ENCODE results near the gene MAPRE2. TPM values are rescaled to one million over a fixed set of nuclear protein-coding genes. Genes with fewer than 3 reads are reported as not detected.

Gene MAPRE2
- total RNA-seq, 1 donor from 2014 or later, result 53.8 TPM

DNA sequence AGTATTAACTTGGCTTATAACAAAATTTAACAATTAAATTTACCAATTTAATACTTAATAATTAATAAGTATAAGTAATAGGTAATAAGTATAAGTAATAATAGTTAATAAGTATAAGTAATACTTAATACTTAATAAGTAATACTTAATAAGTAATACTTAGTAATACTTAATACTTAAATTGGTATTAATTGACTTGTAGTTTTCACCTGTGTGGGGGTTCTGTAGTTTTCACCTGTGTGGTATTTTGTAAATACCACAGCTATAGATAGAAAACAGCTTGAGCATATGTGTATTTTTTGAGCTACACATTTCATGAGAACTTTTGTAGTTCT, 55.4 kb downstream of the MAPRE2 start:
- H3K27ac Mint-ChIP-seq, result peak overlapping the region; percentile 42
- ATAC-seq (ENCODE audit: low read depth), result no peak
- H3K9me3 Mint-ChIP-seq, result no peaks in the 10 kb centered on the region
- no peak for DNase-seq
- H3K27me3 Mint-ChIP-seq, result no peaks in the 10 kb centered on the region
- TF ChIP-seq, protein P1, sequence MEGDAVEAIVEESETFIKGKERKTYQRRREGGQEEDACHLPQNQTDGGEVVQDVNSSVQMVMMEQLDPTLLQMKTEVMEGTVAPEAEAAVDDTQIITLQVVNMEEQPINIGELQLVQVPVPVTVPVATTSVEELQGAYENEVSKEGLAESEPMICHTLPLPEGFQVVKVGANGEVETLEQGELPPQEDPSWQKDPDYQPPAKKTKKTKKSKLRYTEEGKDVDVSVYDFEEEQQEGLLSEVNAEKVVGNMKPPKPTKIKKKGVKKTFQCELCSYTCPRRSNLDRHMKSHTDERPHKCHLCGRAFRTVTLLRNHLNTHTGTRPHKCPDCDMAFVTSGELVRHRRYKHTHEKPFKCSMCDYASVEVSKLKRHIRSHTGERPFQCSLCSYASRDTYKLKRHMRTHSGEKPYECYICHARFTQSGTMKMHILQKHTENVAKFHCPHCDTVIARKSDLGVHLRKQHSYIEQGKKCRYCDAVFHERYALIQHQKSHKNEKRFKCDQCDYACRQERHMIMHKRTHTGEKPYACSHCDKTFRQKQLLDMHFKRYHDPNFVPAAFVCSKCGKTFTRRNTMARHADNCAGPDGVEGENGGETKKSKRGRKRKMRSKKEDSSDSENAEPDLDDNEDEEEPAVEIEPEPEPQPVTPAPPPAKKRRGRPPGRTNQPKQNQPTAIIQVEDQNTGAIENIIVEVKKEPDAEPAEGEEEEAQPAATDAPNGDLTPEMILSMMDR (IDR thresholded peaks at IDR 0.05), result no peak
- ChIA-PET CTCF (interaction anchor here (0.7 to 2.0 kb wide), 6 partner anchors 8 to 50 kb away, joined by 3 to 9 read pairs (median 4); no protein-coding TSS in a partner anchor), POLR2A (interaction anchor here (0.7 to 5.0 kb wide), 4 partner anchors 54 to 144 kb away, joined by 3 to 28 read pairs (median 8); partner anchors contain the start of genes MAPRE2 and ZNF397)
- H3K4me1 Mint-ChIP-seq, result peaks cover 35% of the 10 kb centered on the region
- H3K36me3 Mint-ChIP-seq (ENCODE audit: low read depth), result peaks cover 53% of the 10 kb centered on the region
- no peak overlapping the region for H3K4me3 Mint-ChIP-seq
- intact Hi-C loops (cut with micrococcal nuclease), result loop anchor here (1.0 to 2.0 kb wide), 4 partner anchors 14 to 63 kb away; partner anchors contain the start of gene MAPRE2

DNA sequence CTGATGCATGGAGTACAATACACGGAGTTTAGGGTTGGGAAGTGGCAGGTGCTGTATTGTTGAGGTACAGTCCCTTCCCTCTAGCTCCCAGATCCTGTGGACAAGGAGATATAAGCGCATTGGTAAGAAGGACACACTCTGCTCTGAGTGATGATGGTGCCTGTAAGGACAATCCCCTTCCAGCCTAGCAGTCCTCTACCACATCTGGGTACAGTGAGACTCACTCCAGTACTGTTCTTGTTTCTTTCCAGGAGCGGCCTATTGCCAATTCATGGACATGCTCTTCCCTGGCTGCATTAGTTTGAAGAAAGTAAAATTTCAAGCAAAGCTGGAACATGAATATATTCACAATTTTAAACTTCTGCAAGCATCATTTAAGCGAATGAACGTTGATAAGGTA, 56.0 kb downstream of the MAPRE2 start:
- Mint-ChIP-seq H3K4me3 (no peak overlapping the region), H3K27me3 (no peaks in the 10 kb centered on the region), H3K4me1 (peaks cover 35% of the 10 kb centered on the region), H3K36me3 (ENCODE audit: low read depth) (peaks cover 54% of the 10 kb centered on the region), H3K9me3 (no peaks in the 10 kb centered on the region), H3K27ac (peak overlapping the region; percentile 42)
- intact Hi-C loops (cut with micrococcal nuclease), result loop anchor here (2.0 kb wide), 2 partner anchors 14 to 46 kb away; no protein-coding TSS in a partner anchor
- TF ChIP-seq, protein P1 (IDR thresholded peaks at IDR 0.05), result no peak
- DNase-seq (no peak), ATAC-seq (ENCODE audit: low read depth) (no peak)
- ChIA-PET CTCF (interaction anchor here (0.9 to 2.0 kb wide), 5 partner anchors 12 to 50 kb away, joined by 3 to 9 read pairs (median 4); no protein-coding TSS in a partner anchor), POLR2A (interaction anchor here (1.4 to 5.0 kb wide), 2 partner anchors 57 to 67 kb away, joined by 11 to 28 read pairs; partner anchors contain the start of gene MAPRE2)

DNA sequence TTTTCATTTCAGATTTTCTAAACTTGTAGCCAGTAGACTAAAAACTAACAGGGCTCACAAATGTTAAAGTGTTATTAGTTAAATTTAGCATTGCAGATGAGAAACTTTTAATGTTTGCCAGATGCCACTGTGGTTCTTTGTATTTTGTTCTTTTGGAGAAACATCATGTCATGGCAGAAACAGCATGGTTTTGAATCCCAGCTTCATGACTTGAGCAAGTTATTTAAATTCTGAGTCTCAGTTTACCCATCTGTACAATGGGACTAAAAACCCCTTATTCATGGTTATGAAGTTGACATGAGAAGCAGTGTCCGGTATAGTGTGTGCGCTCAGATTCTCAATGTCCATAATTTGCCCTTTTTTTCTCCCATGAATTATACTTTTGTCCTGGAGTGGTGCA, 56.5 kb downstream of the MAPRE2 start:
- peaks cover 31% of the 10 kb centered on the region for H3K4me1 Mint-ChIP-seq
- DNase-seq (no peak), ATAC-seq (ENCODE audit: low read depth) (no peak)
- intact Hi-C loops (cut with micrococcal nuclease), result loop anchor here (2.0 kb wide), 2 partner anchors 15 to 47 kb away; no protein-coding TSS in a partner anchor
- H3K27me3 Mint-ChIP-seq, result no peaks in the 10 kb centered on the region
- POLR2A ChIA-PET, result interaction anchor here (5.0 kb wide), 1 partner anchor 58 kb away, joined by 28 read pairs; the partner anchor contains the start of gene MAPRE2
- TF ChIP-seq, protein P1 (IDR thresholded peaks at IDR 0.05), result no peak
- H3K27ac Mint-ChIP-seq, result peak overlapping the region; percentile 41
- no peak overlapping the region for H3K4me3 Mint-ChIP-seq
- peaks cover 54% of the 10 kb centered on the region for H3K36me3 Mint-ChIP-seq (ENCODE audit: low read depth)
- CTCF ChIA-PET, result interaction anchor here (1.5 to 2.0 kb wide), 2 partner anchors 12 to 46 kb away, joined by 4 to 9 read pairs; no protein-coding TSS in a partner anchor
- H3K9me3 Mint-ChIP-seq, result no peaks in the 10 kb centered on the region

GRCh38 chr18:35099911-35100310, 58.7 kb downstream of the MAPRE2 start:
- DNase-seq (no peak), ATAC-seq (ENCODE audit: low read depth) (no peak)
- peaks cover 22% of the 10 kb centered on the region for H3K4me1 Mint-ChIP-seq
- no peak overlapping the region for H3K27ac Mint-ChIP-seq
- intact Hi-C loops (cut with micrococcal nuclease), result no loop called here
- POLR2A ChIA-PET, result interaction anchor here (0.6 to 5.0 kb wide), 2 partner anchors 44 to 60 kb away, joined by 4 to 28 read pairs; partner anchors contain the start of gene MAPRE2
- TF ChIP-seq, protein P1 (IDR thresholded peaks at IDR 0.05), result no peak
- no peak overlapping the region for H3K4me3 Mint-ChIP-seq
- H3K36me3 Mint-ChIP-seq (ENCODE audit: low read depth), result peaks cover 52% of the 10 kb centered on the region
- CTCF ChIA-PET, result interaction anchor here (1.3 kb wide), 1 partner anchor 59 kb away, joined by 3 read pairs; the partner anchor contains the start of gene MAPRE2
- H3K9me3 Mint-ChIP-seq, result no peaks in the 10 kb centered on the region
- H3K27me3 Mint-ChIP-seq, result no peaks in the 10 kb centered on the region

GRCh38 chr18:35104391-35105051, 63.3 kb downstream of the MAPRE2 start:
- H3K9me3 Mint-ChIP-seq, result peaks cover 7% of the 10 kb centered on the region
- ChIA-PET POLR2A (no interaction called here), CTCF (interaction anchor here (1.3 kb wide), 1 partner anchor 8 kb away, joined by 4 read pairs; no protein-coding TSS in a partner anchor)
- H3K27me3 Mint-ChIP-seq, result no peaks in the 10 kb centered on the region
- ATAC-seq (ENCODE audit: low read depth) (no peak), DNase-seq (no peak)
- H3K4me1 Mint-ChIP-seq, result peaks cover 15% of the 10 kb centered on the region
- intact Hi-C loops (cut with micrococcal nuclease), result loop anchor here (5.0 kb wide), 1 partner anchor 32 kb away; no protein-coding TSS in a partner anchor
- TF ChIP-seq, protein P1 (IDR thresholded peaks at IDR 0.05), result no peak
- peaks cover 57% of the 10 kb centered on the region for H3K36me3 Mint-ChIP-seq (ENCODE audit: low read depth)
- H3K4me3 Mint-ChIP-seq, result no peak overlapping the region
- H3K27ac Mint-ChIP-seq, result no peak overlapping the region
